ENCODE data around the gene DUS2. TPM values are rescaled to one million over a fixed set of nuclear protein-coding genes. Genes with fewer than 3 reads are reported as not detected.

The DUS2 gene
- total and polyA plus RNA-seq, 8 donors = 0.45 to 27.5 (median 12.1) TPM

DNA sequence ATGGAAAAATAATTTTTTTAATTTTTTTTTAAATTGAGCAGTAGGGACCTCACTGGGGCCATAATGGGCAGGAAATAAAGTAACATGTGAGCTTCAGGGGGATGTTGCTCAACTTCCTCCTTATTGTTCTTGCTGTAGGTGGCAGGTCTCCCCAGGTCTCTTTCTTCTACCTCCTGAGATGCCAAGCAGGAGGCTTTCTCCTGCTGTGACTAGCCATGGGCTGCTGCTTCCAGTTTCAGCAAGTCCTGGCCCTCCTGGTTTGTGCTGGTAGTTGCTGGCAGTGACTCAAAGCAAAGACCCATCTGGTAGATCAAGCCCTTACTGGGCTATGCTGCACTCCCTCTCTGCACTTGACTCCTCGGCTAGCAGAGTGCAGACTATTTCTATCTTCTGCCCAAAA, 9.6 kb upstream of the DUS2 start:
- Histone ChIP-seq H3K27ac (peak overlapping the region in 2 of 5 donors; percentile 8 to 42), H3K4me3 (no peak overlapping the region), H3K9me3 (no peaks in the 10 kb centered on the region), H3K36me3 (no peaks in the 10 kb centered on the region), H3K4me1 (peaks cover 0 to 4% (median 0%) of the 10 kb centered on the region in 4 donors), H3K27me3 (no peaks in the 10 kb centered on the region)
- TF ChIP-seq EP300 (IDR thresholded peaks at IDR 0.05) (no peak), POLR2AphosphoS5 (IDR thresholded peaks at IDR 0.05) (no peak), POLR2A (IDR thresholded peaks at IDR 0.05) (no peak)
- TF ChIP-seq, protein P1, sequence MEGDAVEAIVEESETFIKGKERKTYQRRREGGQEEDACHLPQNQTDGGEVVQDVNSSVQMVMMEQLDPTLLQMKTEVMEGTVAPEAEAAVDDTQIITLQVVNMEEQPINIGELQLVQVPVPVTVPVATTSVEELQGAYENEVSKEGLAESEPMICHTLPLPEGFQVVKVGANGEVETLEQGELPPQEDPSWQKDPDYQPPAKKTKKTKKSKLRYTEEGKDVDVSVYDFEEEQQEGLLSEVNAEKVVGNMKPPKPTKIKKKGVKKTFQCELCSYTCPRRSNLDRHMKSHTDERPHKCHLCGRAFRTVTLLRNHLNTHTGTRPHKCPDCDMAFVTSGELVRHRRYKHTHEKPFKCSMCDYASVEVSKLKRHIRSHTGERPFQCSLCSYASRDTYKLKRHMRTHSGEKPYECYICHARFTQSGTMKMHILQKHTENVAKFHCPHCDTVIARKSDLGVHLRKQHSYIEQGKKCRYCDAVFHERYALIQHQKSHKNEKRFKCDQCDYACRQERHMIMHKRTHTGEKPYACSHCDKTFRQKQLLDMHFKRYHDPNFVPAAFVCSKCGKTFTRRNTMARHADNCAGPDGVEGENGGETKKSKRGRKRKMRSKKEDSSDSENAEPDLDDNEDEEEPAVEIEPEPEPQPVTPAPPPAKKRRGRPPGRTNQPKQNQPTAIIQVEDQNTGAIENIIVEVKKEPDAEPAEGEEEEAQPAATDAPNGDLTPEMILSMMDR (IDR thresholded peaks at IDR 0.05) = no peak
- WGBS, 5 donors = 55 to 74% (median 67%) methylated on average over 1 of the region's 1 CpG
- DNase-seq = no peak
- intact Hi-C loops (cut with DNase I; ENCODE audit: low total_unique reads) = no loop called here

DNA sequence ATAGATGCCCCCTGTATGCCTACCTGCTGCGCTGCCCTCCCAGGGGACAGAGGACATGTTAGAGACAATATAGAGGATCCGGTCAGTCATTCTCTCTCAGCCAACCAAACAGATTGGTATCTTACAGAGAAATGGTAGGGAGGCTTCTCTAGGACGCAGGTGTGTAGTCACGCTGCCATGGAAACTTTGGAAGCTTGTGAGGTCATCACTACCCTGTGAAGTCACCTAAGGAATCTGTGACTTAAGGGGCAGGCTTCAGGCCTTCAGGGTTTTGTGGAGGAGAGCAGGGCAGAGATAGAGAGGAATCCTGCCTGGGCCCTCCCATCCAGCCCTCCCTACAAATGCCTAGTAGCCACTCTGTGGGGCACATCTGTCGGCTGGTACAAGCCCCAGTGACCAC, 7.4 kb upstream of the DUS2 start, which contains the start of gene DPEP2NB:
Gene DPEP2NB, minus strand, starts transcription at position 231 of the 400 bp plus-strand sequence. Its CDS starts 141 bp downstream, at position 90.
- Histone ChIP-seq H3K27ac (no peak within 1 kb of the TSS), H3K4me3 (no peak within 1 kb of the TSS), H3K36me3 (no peaks in the 10 kb centered on the region), H3K4me1 (peaks cover 0 to 4% (median 0%) of the 10 kb centered on the region in 4 donors), H3K9me3 (no peaks in the 10 kb centered on the region), H3K27me3 (no peaks in the 10 kb centered on the region)
- WGBS, 5 donors = 77 to 86% (median 83%) methylated on average over 5 of the region's 5 CpGs
- TF ChIP-seq POLR2A (IDR thresholded peaks at IDR 0.05) (no peak), POLR2AphosphoS5 (IDR thresholded peaks at IDR 0.05) (no peak), EP300 (IDR thresholded peaks at IDR 0.05) (no peak)
- TF ChIP-seq, protein P1 (IDR thresholded peaks at IDR 0.05) = no peak
- intact Hi-C loops (cut with DNase I; ENCODE audit: low total_unique reads) = no loop called here
- DNase-seq = no peak

DNA sequence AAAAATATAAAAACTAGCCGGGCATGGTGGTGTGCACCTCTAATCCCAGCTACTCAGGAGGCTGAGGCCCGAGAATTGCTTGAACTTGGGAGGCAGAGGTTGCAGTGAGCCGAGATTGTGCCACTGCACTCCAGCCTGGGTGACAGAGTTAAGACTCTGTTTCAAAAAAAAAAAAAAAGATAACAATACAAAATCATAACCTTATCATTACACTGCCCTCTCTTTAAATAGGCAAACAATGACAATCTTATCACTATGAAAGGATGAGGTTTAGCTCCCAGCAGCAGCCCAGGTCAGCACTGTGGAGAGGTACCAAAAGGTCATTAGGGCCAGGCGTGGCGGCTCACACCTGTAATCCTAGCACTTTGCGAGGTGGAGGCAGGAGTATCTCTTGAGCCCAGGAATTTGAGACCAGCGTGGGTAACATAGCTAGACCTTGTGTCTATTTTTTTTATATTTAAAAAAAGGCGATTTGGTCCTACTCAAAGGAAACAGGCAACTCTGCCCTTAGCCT, 3.9 kb upstream of the DUS2 start:
- H3K27ac ChIP-seq = no peak overlapping the region
- intact Hi-C loops (cut with DNase I; ENCODE audit: low total_unique reads) = no loop called here
- H3K4me3 ChIP-seq = no peak overlapping the region
- peaks cover 19 to 29% (median 27%) of the 10 kb centered on the region in 4 donors for H3K4me1 ChIP-seq
- H3K36me3 ChIP-seq = peaks cover 0 to 10% (median 4%) of the 10 kb centered on the region in 4 donors
- no peak for TF ChIP-seq POLR2AphosphoS5 (IDR thresholded peaks at IDR 0.05)
- no peak for TF ChIP-seq EP300 (IDR thresholded peaks at IDR 0.05)
- TF ChIP-seq, protein P1 (IDR thresholded peaks at IDR 0.05) = no peak
- TF ChIP-seq POLR2A (IDR thresholded peaks at IDR 0.05) = no peak
- 45 to 61% (median 52%) methylated on average over 8 of the region's 8 CpGs for WGBS, 5 donors
- no peak for DNase-seq
- no peaks in the 10 kb centered on the region for H3K27me3 ChIP-seq
- no peaks in the 10 kb centered on the region for H3K9me3 ChIP-seq

DNA sequence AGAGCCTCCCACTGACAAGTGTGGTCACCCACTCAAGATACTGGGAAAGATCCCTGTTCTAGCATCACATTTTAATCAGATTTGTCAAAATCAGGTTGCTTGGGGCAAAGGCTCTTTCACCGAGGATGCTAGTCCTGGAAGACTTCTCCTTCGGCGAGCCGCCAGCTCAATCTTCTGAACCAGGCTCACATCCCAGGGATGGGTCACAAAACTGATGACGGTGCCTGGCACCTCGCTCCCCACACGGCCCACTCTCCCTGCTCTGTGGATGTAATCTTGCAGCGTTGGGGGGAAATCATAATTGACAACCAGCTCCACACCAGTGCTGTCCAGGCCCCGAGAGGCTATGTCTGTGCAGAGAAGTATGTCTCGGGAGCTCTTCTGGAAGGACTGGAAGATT, 1.6 kb upstream of the DUS2 start:
- TF ChIP-seq, protein P1 (IDR thresholded peaks at IDR 0.05) = no peak
- TF ChIP-seq POLR2A (IDR thresholded peaks at IDR 0.05) = no peak
- no peak for TF ChIP-seq POLR2AphosphoS5 (IDR thresholded peaks at IDR 0.05)
- TF ChIP-seq EP300 (IDR thresholded peaks at IDR 0.05) = no peak
- no peaks in the 10 kb centered on the region for H3K9me3 ChIP-seq
- H3K27me3 ChIP-seq = no peaks in the 10 kb centered on the region
- peaks cover 19 to 34% (median 30%) of the 10 kb centered on the region in 4 donors for H3K4me1 ChIP-seq
- DNase-seq = no peak
- H3K27ac ChIP-seq = no peak overlapping the region
- H3K36me3 ChIP-seq = peaks cover 0 to 19% (median 11%) of the 10 kb centered on the region in 4 donors
- peak overlapping the region in 3 of 4 donors; percentile 78 to 99 (median 97) for H3K4me3 ChIP-seq
- 90 to 96% (median 94%) methylated on average over 10 of the region's 10 CpGs for WGBS, 5 donors
- intact Hi-C loops (cut with DNase I; ENCODE audit: low total_unique reads) = no loop called here

All from stomach (tissue), 9 donors.